DND-41 (cell line): ENCODE results near the gene NAT10.
"Not testable (repeated sequence)": the region's sequence is repeated elsewhere in the genome, so short reads cannot be mapped to it uniquely, and the experiment has no call there.

ENCODE experiments used
- ATAC-seq: fragments of 200-7000 bp; cut with Tn5 transposase; 3 replicates; pipeline ENCODE4 v1.9.1; 2021; ENCODE audit warnings: low read depth; ENCODE audit not compliant: insufficient read depth
- DNase-seq: peaks from one replicate; pipeline ENCODE4 v3.0.0-alpha.2; 2020
- H2AFZ ChIP-seq: 2 replicates; pipeline ENCODE4 v1.6.0; 2012; ENCODE audit warnings: low read depth, low read length
- H3K27ac ChIP-seq: 2 replicates; pipeline ENCODE4 v1.5.1; 2012; ENCODE audit warnings: low read length, inconsistent platforms
- H3K27me3 ChIP-seq: fragments of 200-600 bp; sonication (generic); 2 replicates; pipeline ENCODE4 v1.6.0; 2012; ENCODE audit warnings: low read length, mild to moderate bottlenecking, inconsistent platforms; ENCODE audit not compliant: insufficient read depth, poor library complexity
- H3K36me3 ChIP-seq: 2 replicates; pipeline ENCODE4 v1.5.1; 2012; ENCODE audit warnings: low read length, inconsistent platforms; ENCODE audit not compliant: insufficient read depth
- H3K4me1 ChIP-seq: 2 replicates; pipeline ENCODE4 v1.5.1; 2012; ENCODE audit warnings: mild to moderate bottlenecking, low read length; ENCODE audit not compliant: insufficient read depth
- H3K4me2 ChIP-seq: 2 replicates; pipeline ENCODE4 v1.6.0; 2012; ENCODE audit warnings: mild to moderate bottlenecking, moderate library complexity, low read length, inconsistent platforms; ENCODE audit not compliant: insufficient read depth
- H3K4me3 ChIP-seq, 2 experiments: fragments of 200-600 bp in 1 of 2; shearing (Covaris generic) in 1 of 2; 2 replicates each; pipeline ENCODE4 v1.5.1; 2012 to 2016; ENCODE audit warnings: inconsistent platforms in 2 of 2, low read length in 2 of 2, mild to moderate bottlenecking in 2 of 2, low read depth in 1 of 2, moderate library complexity in 1 of 2
- H3K79me2 ChIP-seq: 2 replicates; pipeline ENCODE4 v1.6.0; 2012; ENCODE audit warnings: low read length, inconsistent platforms; ENCODE audit not compliant: insufficient read depth
- H3K9ac ChIP-seq: 2 replicates; pipeline ENCODE4 v1.6.0; 2012; ENCODE audit warnings: low read depth, mild to moderate bottlenecking, inconsistent platforms, low read length, moderate library complexity
- H3K9me3 ChIP-seq: 2 replicates; pipeline ENCODE4 v1.5.1; 2012; ENCODE audit warnings: low read length, moderate library complexity, mild to moderate bottlenecking, inconsistent platforms; ENCODE audit not compliant: insufficient read depth, severe bottlenecking
- H4K20me1 ChIP-seq: 2 replicates; pipeline ENCODE4 v1.6.0; 2012; ENCODE audit warnings: low read length; ENCODE audit not compliant: insufficient read depth
- EZH2 ChIP-seq: IDR thresholded peaks from 3 replicates; pipeline ENCODE4 v1.6.1; 2012; ENCODE audit warnings: borderline replicate concordance, low read depth, mild to moderate bottlenecking, moderate library complexity, low read length, inconsistent platforms; ENCODE audit not compliant: severe bottlenecking
- TF ChIP-seq, protein P1 (sequence below): IDR thresholded peaks from 2 replicates; pipeline ENCODE4 v1.5.1; 2012; ENCODE audit warnings: borderline replicate concordance, low read length, moderate library complexity, mild to moderate bottlenecking; ENCODE audit not compliant: poor library complexity, severe bottlenecking; ENCODE audit errors: extremely low read depth

Gene NAT10

DNA sequence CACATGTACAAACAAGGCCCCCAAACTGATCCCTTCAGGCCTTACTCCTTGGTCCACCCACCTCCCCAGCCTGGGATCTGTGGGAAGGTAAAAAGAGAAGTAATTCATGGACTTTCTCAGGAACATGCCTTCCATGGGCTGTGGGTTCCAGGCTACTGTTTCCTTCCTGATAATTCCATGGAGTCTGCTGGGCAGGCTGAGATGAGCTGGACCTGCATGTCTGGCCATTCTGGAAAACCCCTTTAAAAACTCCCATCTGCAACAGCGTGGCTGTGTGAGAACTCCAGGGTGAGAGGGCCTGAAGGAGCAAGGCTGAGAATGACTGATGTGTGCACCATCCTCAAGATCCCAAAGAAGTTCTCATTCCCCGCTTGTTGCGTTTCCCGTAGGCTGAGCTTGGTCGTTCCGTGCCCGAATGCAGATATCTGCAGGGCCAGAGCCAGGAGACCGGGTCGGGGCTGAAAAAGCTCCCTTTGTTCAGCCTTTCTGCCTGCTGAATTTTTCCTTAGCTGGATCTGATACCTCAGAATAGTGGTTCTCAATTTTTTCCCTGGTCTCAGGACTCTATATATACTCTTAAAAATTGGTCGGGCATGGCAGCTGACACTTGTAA, 72.9 kb downstream of the NAT10 start:
- Histone ChIP-seq H4K20me1 (no peaks in the 10 kb centered on the region), H3K27ac (no peak overlapping the region), H3K4me2 (no peak overlapping the region), H2AFZ (no peak overlapping the region), H3K36me3 (no peaks in the 10 kb centered on the region), H3K4me3 (no peak overlapping the region), H3K4me1 (no peaks in the 10 kb centered on the region), H3K9ac (no peak overlapping the region), H3K79me2 (no peaks in the 10 kb centered on the region), H3K9me3 (no peaks in the 10 kb centered on the region), H3K27me3 (peaks cover 27% of the 10 kb centered on the region)
- ATAC-seq, result no peak
- TF ChIP-seq EZH2, result no peak
- TF ChIP-seq, protein P1, sequence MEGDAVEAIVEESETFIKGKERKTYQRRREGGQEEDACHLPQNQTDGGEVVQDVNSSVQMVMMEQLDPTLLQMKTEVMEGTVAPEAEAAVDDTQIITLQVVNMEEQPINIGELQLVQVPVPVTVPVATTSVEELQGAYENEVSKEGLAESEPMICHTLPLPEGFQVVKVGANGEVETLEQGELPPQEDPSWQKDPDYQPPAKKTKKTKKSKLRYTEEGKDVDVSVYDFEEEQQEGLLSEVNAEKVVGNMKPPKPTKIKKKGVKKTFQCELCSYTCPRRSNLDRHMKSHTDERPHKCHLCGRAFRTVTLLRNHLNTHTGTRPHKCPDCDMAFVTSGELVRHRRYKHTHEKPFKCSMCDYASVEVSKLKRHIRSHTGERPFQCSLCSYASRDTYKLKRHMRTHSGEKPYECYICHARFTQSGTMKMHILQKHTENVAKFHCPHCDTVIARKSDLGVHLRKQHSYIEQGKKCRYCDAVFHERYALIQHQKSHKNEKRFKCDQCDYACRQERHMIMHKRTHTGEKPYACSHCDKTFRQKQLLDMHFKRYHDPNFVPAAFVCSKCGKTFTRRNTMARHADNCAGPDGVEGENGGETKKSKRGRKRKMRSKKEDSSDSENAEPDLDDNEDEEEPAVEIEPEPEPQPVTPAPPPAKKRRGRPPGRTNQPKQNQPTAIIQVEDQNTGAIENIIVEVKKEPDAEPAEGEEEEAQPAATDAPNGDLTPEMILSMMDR, result no peak
- DNase-seq, result no peak

DNA sequence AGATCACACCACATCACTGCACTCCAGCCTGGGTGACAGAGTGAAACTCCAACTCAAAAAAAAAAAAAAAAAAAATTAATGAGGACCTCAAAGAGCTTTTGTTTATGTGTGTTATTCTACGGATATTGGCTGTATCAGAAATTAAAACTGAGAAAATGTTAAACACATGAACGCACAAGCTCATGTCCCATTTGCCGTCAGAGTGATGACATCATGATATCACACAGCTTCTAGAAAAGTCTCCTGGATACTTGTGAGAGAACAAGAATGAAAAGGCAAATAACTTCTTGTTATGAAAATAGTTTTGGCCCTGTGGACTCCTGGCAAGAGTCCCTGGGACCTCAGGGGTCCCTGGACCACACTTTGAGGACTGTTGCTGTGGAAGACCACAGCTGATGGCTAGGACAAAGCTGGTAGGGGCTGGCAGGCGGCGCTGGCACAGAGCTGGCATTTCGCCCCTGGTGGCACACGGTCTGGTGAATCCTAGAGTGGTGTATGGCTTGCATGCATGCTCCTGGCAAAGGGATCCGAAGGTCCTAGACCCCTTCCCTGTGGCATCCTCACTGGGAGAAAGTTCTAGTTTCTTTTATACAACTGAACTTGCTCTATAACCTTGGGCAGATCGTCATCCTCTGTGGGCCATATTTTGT, 73.7 kb downstream of the NAT10 start:
- ATAC-seq (no peak), DNase-seq (no peak)
- Histone ChIP-seq H3K27me3 (peaks cover 22% of the 10 kb centered on the region), H2AFZ (no peak overlapping the region), H3K79me2 (no peaks in the 10 kb centered on the region), H3K4me1 (no peaks in the 10 kb centered on the region), H4K20me1 (no peaks in the 10 kb centered on the region), H3K4me2 (no peak overlapping the region), H3K9ac (no peak overlapping the region), H3K4me3 (no peak overlapping the region), H3K9me3 (no peaks in the 10 kb centered on the region), H3K36me3 (no peaks in the 10 kb centered on the region), H3K27ac (no peak overlapping the region)
- TF ChIP-seq EZH2, result no peak
- TF ChIP-seq, protein P1, result no peak

DNA sequence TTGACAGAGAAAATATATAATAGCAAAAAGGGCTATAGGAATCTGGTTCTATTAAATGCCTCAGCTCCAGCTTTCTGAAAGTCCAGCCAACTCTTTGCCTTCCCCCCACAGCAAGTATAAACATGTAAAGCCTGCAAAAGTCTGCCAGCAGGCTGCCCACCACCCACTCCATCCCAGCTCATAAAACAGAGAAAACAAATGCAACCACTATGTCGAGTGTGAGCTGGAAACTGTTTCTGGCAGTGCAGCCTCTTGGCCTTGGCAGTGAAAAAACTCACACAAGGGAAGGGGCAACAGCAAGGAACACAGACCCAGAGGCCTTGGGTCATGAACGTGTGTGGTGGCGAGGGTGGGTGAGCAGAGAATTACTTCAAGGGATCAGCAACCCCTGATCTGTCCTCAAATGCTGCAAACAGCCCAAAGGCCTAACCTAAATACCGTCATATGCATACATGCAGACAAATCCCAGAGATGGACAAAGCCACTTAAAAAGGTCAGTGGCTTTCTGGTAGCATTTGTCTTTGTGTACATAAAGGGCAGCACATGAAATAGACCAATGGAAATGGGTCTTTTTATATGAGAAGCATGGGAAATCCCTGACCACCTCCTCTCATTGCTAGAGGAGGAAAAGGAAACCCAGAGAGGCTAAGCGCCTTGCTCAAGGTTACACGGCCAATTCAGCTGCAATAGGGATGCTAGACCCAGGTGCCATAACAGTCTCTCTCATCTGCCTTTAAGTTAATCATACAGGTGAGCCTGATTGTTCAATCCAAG, 74.8 kb downstream of the NAT10 start:
- Histone ChIP-seq H4K20me1 (peaks cover 4% of the 10 kb centered on the region; the same call in 1 of the 2 replicates), H3K4me2 (no peak overlapping the region), H3K79me2 (no peaks in the 10 kb centered on the region), H3K27me3 (peaks cover 11% of the 10 kb centered on the region), H3K4me1 (no peaks in the 10 kb centered on the region), H3K4me3 (no peak overlapping the region), H2AFZ (no peak overlapping the region), H3K36me3 (no peaks in the 10 kb centered on the region), H3K27ac (no peak overlapping the region), H3K9ac (no peak overlapping the region), H3K9me3 (no peaks in the 10 kb centered on the region)
- ATAC-seq, result no peak
- TF ChIP-seq, protein P1, result no peak
- no peak for TF ChIP-seq EZH2
- no peak for DNase-seq

DNA sequence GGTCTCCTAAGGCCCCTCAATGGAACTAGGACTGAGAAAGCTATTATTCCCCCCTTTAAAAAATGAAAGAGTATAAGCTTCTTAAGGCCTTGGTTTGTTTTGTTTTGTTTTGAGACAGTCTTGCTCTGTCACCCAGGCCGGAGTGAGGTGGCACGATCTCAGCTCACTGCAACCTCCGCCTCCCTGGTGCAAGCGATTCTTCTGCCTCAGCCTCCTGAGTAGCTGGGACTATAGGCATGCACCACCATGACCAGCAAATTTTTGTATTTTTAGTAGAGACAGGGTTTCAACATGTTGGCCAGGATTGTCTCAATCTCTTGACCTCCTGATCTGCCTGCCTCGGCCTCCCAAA, 75.4 kb downstream of the NAT10 start:
- H3K4me3 ChIP-seq, H3K79me2 ChIP-seq, H3K36me3 ChIP-seq, H3K9ac ChIP-seq, H2AFZ ChIP-seq, H3K9me3 ChIP-seq, H3K4me1 ChIP-seq, DNase-seq, ATAC-seq, H4K20me1 ChIP-seq, H3K4me2 ChIP-seq, H3K27me3 ChIP-seq, H3K27ac ChIP-seq: not testable (repeated sequence)
